Neural cell (in vitro differentiated cells): Measurements from ENCODE around the gene MTCL1.

Experiments used
- CTCF ChIP-seq: fragments of 450-650 bp; IDR thresholded peaks from 2 replicates; pipeline ENCODE4 v1.5.1; 2014; ENCODE audit warnings: antibody characterized with exemption, mild to moderate bottlenecking, moderate library complexity; ENCODE audit not compliant: poor library complexity, severe bottlenecking
- MXI1 ChIP-seq: fragments of 450-650 bp; conservative IDR thresholded peaks from 2 replicates; pipeline ENCODE4 v1.6.1; 2014; ENCODE audit warnings: antibody characterized with exemption, mild to moderate bottlenecking; ENCODE audit not compliant: poor library complexity, severe bottlenecking
- POLR2AphosphoS5 ChIP-seq: IDR thresholded peaks from 2 replicates; pipeline ENCODE4 v1.6.1; 2012

DNA sequence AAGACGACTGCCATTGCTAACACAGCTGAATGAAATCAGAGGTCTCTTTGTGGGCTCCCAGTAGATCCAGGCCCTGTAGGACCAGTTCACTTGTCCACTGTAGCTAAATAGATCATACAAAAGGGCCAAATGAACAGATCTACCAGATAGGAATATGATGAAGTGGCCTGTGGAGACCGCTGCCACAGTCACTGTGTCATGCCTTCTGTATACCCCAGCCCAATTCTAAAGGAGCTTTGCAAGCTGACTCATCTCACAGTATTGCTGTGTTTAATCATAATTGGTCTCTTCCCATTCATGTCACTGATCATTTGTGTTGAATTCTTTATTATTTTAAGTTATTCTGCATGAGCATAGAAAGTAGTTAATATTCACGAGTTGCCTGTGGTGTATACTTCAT lies 125.8 kb downstream of the MTCL1 start:
- TF ChIP-seq POLR2AphosphoS5: no peak
- TF ChIP-seq CTCF: no peak
- TF ChIP-seq MXI1: no peak
